Gastrocnemius medialis (tissue), 4 donors: ENCODE measurements around the gene PID1.

Source experiments
- POLR2A ChIP-seq, 2 donors: fragments of 450-650 bp; IDR thresholded peaks; one replicate each; pipeline ENCODE4 v1.6.1; 2017; ENCODE audit warnings: antibody characterized with exemption in 2 of 2, mild to moderate bottlenecking in 2 of 2, moderate library complexity in 2 of 2
- TF ChIP-seq, protein P1 (sequence below), 5 experiments: fragments of 450-650 bp in 3 of 5; fragments of 200-600 bp in 2 of 5; sonication (generic) in 2 of 5; IDR thresholded peaks in 4 of 5; conservative IDR thresholded peaks in 1 of 5; 1 replicate in 4 of 5; 2 replicates in 1 of 5; pipeline ENCODE4 v1.5.1; 2016 to 2019; ENCODE audit warnings: antibody characterized with exemption in 5 of 5, mild to moderate bottlenecking in 3 of 5, moderate library complexity in 3 of 5

DNA sequence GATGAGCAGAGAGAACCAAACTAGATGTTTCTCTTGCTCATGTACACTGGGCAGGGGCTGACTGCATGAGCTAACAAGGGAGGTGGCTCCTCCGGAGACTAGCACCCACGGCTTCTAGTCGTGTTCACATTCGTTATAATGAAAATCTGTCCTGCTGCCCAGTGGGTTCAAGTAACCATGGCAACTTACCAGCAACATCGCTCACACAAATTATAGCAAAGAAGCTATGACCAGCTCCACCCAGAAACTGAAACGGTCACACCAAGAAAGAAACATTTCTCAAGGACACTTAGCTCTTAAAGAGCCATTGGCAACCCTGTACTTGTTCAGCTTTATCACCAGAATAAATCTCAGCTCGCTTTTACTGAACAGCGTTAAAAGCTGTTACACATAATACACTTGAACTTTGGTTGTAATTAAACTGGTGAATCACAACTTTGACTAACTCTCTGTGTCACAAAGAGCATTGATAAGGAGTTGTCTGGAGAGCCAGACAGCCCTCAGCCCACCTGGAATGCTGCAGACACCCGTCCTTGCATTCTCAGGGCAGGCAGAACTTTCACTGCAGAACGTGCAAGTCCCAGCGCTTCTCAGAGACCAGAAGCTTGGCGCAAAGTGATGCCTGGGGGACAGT, 141.2 kb downstream of the PID1 start:
- TF ChIP-seq, protein P1, sequence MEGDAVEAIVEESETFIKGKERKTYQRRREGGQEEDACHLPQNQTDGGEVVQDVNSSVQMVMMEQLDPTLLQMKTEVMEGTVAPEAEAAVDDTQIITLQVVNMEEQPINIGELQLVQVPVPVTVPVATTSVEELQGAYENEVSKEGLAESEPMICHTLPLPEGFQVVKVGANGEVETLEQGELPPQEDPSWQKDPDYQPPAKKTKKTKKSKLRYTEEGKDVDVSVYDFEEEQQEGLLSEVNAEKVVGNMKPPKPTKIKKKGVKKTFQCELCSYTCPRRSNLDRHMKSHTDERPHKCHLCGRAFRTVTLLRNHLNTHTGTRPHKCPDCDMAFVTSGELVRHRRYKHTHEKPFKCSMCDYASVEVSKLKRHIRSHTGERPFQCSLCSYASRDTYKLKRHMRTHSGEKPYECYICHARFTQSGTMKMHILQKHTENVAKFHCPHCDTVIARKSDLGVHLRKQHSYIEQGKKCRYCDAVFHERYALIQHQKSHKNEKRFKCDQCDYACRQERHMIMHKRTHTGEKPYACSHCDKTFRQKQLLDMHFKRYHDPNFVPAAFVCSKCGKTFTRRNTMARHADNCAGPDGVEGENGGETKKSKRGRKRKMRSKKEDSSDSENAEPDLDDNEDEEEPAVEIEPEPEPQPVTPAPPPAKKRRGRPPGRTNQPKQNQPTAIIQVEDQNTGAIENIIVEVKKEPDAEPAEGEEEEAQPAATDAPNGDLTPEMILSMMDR (IDR thresholded peaks at IDR 0.05 in 4 of 5, conservative IDR thresholded peaks at IDR 0.05 in 1 of 5) = no peak
- no peak for TF ChIP-seq POLR2A (IDR thresholded peaks at IDR 0.05)
